K562 (cell line): Measurements from ENCODE around the gene CACNG7. TPM values are rescaled to one million over a fixed set of nuclear protein-coding genes. Genes with fewer than 3 reads are reported as not detected.

Experiments
- ATF4 ChIP-seq: fragments of 450-650 bp; formaldehyde crosslinking; IDR thresholded peaks from 2 replicates; pipeline ENCODE4 v1.4.0; 2022; ENCODE audit warnings: mild to moderate bottlenecking, moderate library complexity
- ETS2 ChIP-seq: IDR thresholded peaks from 2 replicates; pipeline ENCODE4 v1.6.1; 2016; ENCODE audit warnings: borderline replicate concordance, missing genetic modification characterization, mild to moderate bottlenecking, moderate library complexity, missing compliant biosample characterization; ENCODE audit not compliant: poor library complexity, severe bottlenecking
- FOXA1 ChIP-seq: fragments of 450-650 bp; IDR thresholded peaks from 2 replicates; pipeline ENCODE4 v1.6.1; 2016; ENCODE audit warnings: mild to moderate bottlenecking, borderline replicate concordance
- FOXP1 ChIP-seq: sonication (generic); formaldehyde crosslinking; IDR thresholded peaks from 2 replicates; pipeline ENCODE4 v1.8.0; 2022; ENCODE audit warnings: mild to moderate bottlenecking, missing genetic modification reagents
- FUS ChIP-seq: fragments of 200-400 bp; formaldehyde crosslinking; optimal IDR thresholded peaks from 2 replicates; pipeline ENCODE3; 2017; ENCODE audit warnings: low read depth, low read length
- HDGF ChIP-seq: fragments of 450-650 bp; IDR thresholded peaks from 2 replicates; pipeline ENCODE4 v1.6.1; 2016
- MITF ChIP-seq: IDR thresholded peaks from 2 replicates; pipeline ENCODE4 v1.6.1; 2014; ENCODE audit warnings: antibody characterized with exemption
- MLLT1 ChIP-seq, 2 experiments: fragments of 450-650 bp; IDR thresholded peaks; 2 replicates each; pipeline ENCODE4 v1.6.1; 2016
- NFATC3 ChIP-seq: fragments of 450-650 bp; IDR thresholded peaks from 2 replicates; pipeline ENCODE4 v1.6.1; 2017; ENCODE audit warnings: mild to moderate bottlenecking
- NR0B1 ChIP-seq: fragments of 450-650 bp; IDR thresholded peaks from one replicate; pipeline ENCODE4 v1.6.1; 2018; ENCODE audit warnings: mild to moderate bottlenecking, moderate library complexity; ENCODE audit not compliant: partially characterized antibody
- RBM39 ChIP-seq: fragments of 200-400 bp; formaldehyde crosslinking; optimal IDR thresholded peaks from 2 replicates; pipeline ENCODE3; 2018; ENCODE audit warnings: low read depth, low read length
- RFX7 ChIP-seq: fragments of 250-450 bp; sonication (Bioruptor Pico); IDR thresholded peaks from 2 replicates; pipeline ENCODE4 v1.5.1; 2021; ENCODE audit warnings: mild to moderate bottlenecking
- SMAD2 ChIP-seq: fragments of 150-350 bp; IDR thresholded peaks from 2 replicates; pipeline ENCODE4 v1.6.1; 2014; ENCODE audit warnings: low read depth, mild to moderate bottlenecking, low read length
- SP2 ChIP-seq: IDR thresholded peaks from 2 replicates; pipeline ENCODE4 v1.6.1; 2011; ENCODE audit warnings: mild to moderate bottlenecking, low read depth, low read length, moderate library complexity; ENCODE audit not compliant: poor library complexity, severe bottlenecking; ENCODE audit errors: extremely low read depth
- TAF1 ChIP-seq: IDR thresholded peaks from 2 replicates; pipeline ENCODE4 v1.6.1; 2011; ENCODE audit warnings: mild to moderate bottlenecking, low read length, moderate library complexity; ENCODE audit not compliant: insufficient read depth, control insufficient read depth, severe bottlenecking; ENCODE audit errors: extremely low read depth
- TRIM28 ChIP-seq: fragments of 450-650 bp; IDR thresholded peaks from 2 replicates; pipeline ENCODE4 v1.6.1; 2017
- ZBTB26 ChIP-seq: fragments of 450-650 bp; formaldehyde crosslinking; IDR thresholded peaks from 2 replicates; pipeline ENCODE4 v1.4.0; 2022; ENCODE audit warnings: missing genetic modification characterization
- ZBTB7A ChIP-seq: IDR thresholded peaks from 2 replicates; pipeline ENCODE4 v1.6.1; 2011; ENCODE audit warnings: low read depth, mild to moderate bottlenecking, low read length, moderate library complexity, borderline replicate concordance; ENCODE audit not compliant: control insufficient read depth
- ZC3H8 ChIP-seq: fragments of 450-650 bp; IDR thresholded peaks from 2 replicates; pipeline ENCODE4 v1.6.1; 2017
- ZNF280B ChIP-seq: fragments of 250-450 bp; sonication (Bioruptor Pico); IDR thresholded peaks from 2 replicates; pipeline ENCODE4 v1.5.1; 2021; ENCODE audit warnings: mild to moderate bottlenecking
- polyA plus RNA-seq, 8 experiments: library from polyadenylated mRNA; depleted of rRNA in 4 of 8; stranded (reverse) in 5 of 8; unstranded in 3 of 8; fragments of >200 nt; fragmentation: Nextera tagmentation in 2 of 8; fragmentation: Illumina TruSeq in 1 of 8; extraction: Ambion mirVana in 2 of 8; extraction: Trizol in 1 of 8; gene quantifications; 2 replicates each; pipeline versions ENCODE4 v1.2.1 to v1.2.3, GENCODE V29; 2011 to 2014; ENCODE audit warnings: inconsistent platforms in 1 of 8, missing spikeins in 1 of 8
- total RNA-seq, 7 experiments: library from RNA; depleted of rRNA in 6 of 7; stranded (reverse); fragments of >200 nt in 6 of 7; fragmentation: Illumina TruSeq in 2 of 7; extraction: Trizol in 2 of 7; gene quantifications; 2 replicates each; pipeline versions ENCODE4 v1.2.1 to v1.2.3, GENCODE V29; 2011 to 2021; ENCODE audit warnings: low replicate concordance in 1 of 7

Gene CACNG7
- total and polyA plus RNA-seq, 9 of the 15 experiments (the other 6 are each of a cell fraction or from before 2014, with no cell fraction given): not detected

GRCh38 chr19:53868892-53869804 is 39.9 kb upstream of the CACNG7 start (continued):
- no peak for TF ChIP-seq SMAD2
- TF ChIP-seq FOXP1 (CRISPR knock-in tag): peak; percentile 1; the same call in 1 of the 2 replicates
- TF ChIP-seq NFATC3: no peak
- TF ChIP-seq MLLT1 (IDR thresholded peaks at IDR 0.05): no peak
- TF ChIP-seq ZBTB7A: peak; percentile 90
- no peak for TF ChIP-seq ATF4 (CRISPR knock-in tag)
- no peak for TF ChIP-seq SP2
- no peak for TF ChIP-seq MITF
- TF ChIP-seq RBM39: no peak
- TF ChIP-seq TAF1: peak; percentile 66
- no peak for TF ChIP-seq RFX7
- TF ChIP-seq TRIM28: no peak
- no peak for TF ChIP-seq ZNF280B (CRISPR knock-in tag)
- no peak for TF ChIP-seq FUS
- no peak for TF ChIP-seq ETS2 (tag)
- TF ChIP-seq NR0B1: no peak
- no peak for TF ChIP-seq FOXA1
- TF ChIP-seq ZC3H8: no peak
- TF ChIP-seq ZBTB26 (CRISPR knock-in tag): no peak
- TF ChIP-seq HDGF: no peak
